Spinal cord (tissue), 10 donors: Measurements from ENCODE around the gene LRRC14B. TPM values are rescaled to one million over a fixed set of nuclear protein-coding genes. Genes with fewer than 3 reads are reported as not detected.

Experiments
- DNase-seq, 6 donors: peaks; one replicate each; pipeline versions ENCODE4 v3.0.0 to v3.0.0-alpha.2; 2013 to 2015; ENCODE audit warnings: low spot score in 6 of 6, low read depth in 4 of 6
- H3K27ac ChIP-seq: one replicate; pipeline ENCODE4 v1.5.1; 2013; ENCODE audit warnings: low read depth, low read length, control low read depth
- H3K27me3 ChIP-seq: one replicate; pipeline ENCODE4 v1.6.1; 2013; ENCODE audit warnings: low read length; ENCODE audit not compliant: control insufficient read depth, insufficient read depth
- H3K36me3 ChIP-seq: one replicate; pipeline ENCODE4 v1.6.1; 2013; ENCODE audit warnings: low read length; ENCODE audit not compliant: control insufficient read depth, insufficient read depth
- H3K4me1 ChIP-seq: one replicate; pipeline ENCODE4 v1.6.1; 2013; ENCODE audit warnings: low read length; ENCODE audit not compliant: control insufficient read depth, insufficient read depth
- H3K4me3 ChIP-seq: one replicate; pipeline ENCODE4 v1.5.1; 2013; ENCODE audit warnings: low read depth, low read length, control low read depth
- H3K9me3 ChIP-seq: one replicate; pipeline ENCODE4 v1.6.1; 2013; ENCODE audit warnings: low read length; ENCODE audit not compliant: control insufficient read depth, insufficient read depth
- WGBS: methylation state at CpG from one replicate; pipeline ENCODE4 v1.1.5; 2013; ENCODE audit warnings: missing lambda C conversion rate; ENCODE audit not compliant: insufficient coverage; 5-methylcytosine and 5-hydroxymethylcytosine counted together
- polyA plus RNA-seq, 2 donors: library from polyadenylated mRNA; unstranded; fragments of 120-200 nt; gene quantifications; one replicate each; pipeline ENCODE4 v1.2.1, GENCODE V29; 2013; ENCODE audit not compliant: insufficient read length in 2 of 2
- total RNA-seq, 2 donors: library from RNA; depleted of rRNA in 1 of 2; stranded (reverse); fragments of 120-200 nt in 1 of 2; fragments of >200 nt in 1 of 2; gene quantifications; one replicate each; pipeline versions ENCODE4 v1.2.3 to v1.2.4, GENCODE V29; 2013 to 2014
- donor health status: healthy.

LRRC14B gene
- total and polyA plus RNA-seq, 4 donors, result 0.39 to 2.7 (median 1.1) TPM

DNA sequence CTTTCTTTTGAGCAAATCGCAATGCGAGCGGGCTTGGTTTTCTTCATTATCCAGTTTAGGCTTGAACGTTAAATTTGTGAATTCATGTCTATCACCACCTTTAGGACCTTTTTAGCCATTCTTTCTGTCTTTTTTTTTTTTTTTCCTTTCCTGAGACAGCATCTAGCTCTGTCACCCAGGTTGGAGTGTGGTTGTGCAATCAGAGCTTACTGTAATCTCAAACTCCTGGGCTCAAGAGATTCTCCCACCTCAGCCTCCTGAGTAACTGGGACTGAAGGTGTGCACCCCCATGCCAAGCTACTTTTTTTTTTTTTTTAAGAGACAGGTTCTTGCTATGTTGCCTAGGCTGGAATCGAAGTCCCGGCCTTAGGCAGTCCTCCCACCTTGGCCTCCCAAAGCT is 39.2 kb upstream of the LRRC14B start:
- Histone ChIP-seq H3K36me3 (peaks cover 34% of the 10 kb centered on the region), H3K4me1 (peaks cover 2% of the 10 kb centered on the region), H3K27me3 (no peaks in the 10 kb centered on the region), H3K9me3 (peaks cover 8% of the 10 kb centered on the region), H3K4me3 (no peak overlapping the region), H3K27ac (no peak overlapping the region)
- WGBS, result 100% methylated on average over 6 of the region's 6 CpGs
- no peak for DNase-seq

DNA sequence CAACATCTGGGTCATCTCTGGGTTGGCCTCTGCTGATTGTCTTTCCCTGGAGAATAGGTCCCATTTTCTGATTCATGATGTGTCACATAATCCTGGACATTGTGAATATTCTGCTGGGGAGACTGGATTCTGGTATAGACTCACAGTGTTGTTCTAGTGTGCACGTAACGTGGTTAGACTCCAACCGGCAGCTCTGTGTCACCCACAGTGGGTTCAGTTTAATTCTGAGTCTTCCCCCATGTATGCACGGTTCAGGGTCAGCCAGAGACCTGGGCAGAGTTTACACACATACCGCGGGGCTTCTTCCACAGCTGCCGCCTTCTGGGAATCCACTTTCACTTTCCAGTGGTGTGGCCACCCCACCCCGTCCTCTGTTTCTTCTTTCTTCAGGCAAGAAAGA is 38.0 kb upstream of the LRRC14B start:
- 94% methylated on average over 7 of the region's 8 CpGs for WGBS
- H3K36me3 ChIP-seq, result peaks cover 44% of the 10 kb centered on the region
- no peak for DNase-seq

DNA sequence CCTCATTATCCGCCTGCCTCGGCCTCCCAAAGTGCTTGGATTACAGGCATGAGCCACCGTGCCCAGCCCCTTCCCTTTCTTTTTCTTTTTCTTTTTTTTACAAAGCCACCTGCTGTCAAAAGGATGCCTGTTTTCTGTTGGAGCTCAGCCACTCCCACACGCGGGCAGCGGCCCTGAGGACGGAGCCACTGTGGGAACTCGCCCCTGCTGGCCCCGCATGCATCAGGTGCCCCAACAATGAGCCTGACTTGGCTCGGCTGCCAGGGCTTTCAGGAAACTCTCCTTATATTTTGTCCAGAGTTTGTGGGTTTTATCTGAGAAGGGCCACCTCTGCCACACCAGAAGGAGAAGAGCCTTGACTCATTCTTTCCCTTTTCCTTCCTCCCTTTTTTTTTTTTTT is 37.1 kb upstream of the LRRC14B start:
- no peaks in the 10 kb centered on the region for H3K9me3 ChIP-seq
- no peak overlapping the region for H3K4me3 ChIP-seq
- 64% methylated on average over 8 of the region's 10 CpGs for WGBS
- DNase-seq, result no peak
- no peaks in the 10 kb centered on the region for H3K27me3 ChIP-seq
- H3K27ac ChIP-seq, result no peak overlapping the region
- H3K36me3 ChIP-seq, result peaks cover 52% of the 10 kb centered on the region
- H3K4me1 ChIP-seq, result peaks cover 2% of the 10 kb centered on the region

More for the DNA sequence above, 38.0 kb upstream of the LRRC14B start:
- Histone ChIP-seq H3K9me3 (no peaks in the 10 kb centered on the region), H3K27me3 (no peaks in the 10 kb centered on the region), H3K4me1 (peaks cover 2% of the 10 kb centered on the region), H3K4me3 (no peak overlapping the region), H3K27ac (no peak overlapping the region)

DNA sequence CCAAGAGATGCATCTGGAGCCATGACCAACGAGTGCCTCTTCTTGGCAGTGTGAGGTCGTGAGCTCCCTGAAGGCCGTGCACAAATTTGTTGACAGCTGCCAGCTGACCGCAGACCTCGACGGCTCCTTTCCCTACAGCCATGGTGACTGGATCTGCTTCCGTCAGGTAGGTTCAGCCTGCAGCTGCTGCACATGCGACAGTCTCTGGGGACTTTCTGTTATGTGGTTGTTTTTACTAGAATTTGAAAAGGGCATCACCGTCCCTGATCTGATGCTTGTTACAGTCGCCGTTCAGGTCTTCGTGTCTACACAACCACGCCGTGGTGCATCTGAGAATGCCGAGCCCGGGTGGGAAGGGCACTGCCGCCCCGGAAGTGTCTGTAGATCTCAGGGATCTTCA is 36.5 kb upstream of the LRRC14B start:
- H3K4me1 ChIP-seq, result peaks cover 3% of the 10 kb centered on the region
- H3K9me3 ChIP-seq, result no peaks in the 10 kb centered on the region
- no peaks in the 10 kb centered on the region for H3K27me3 ChIP-seq
- no peak overlapping the region for H3K4me3 ChIP-seq
- no peak for DNase-seq
- 89% methylated on average over 18 of the region's 18 CpGs for WGBS
- H3K27ac ChIP-seq, result no peak overlapping the region
- H3K36me3 ChIP-seq, result peaks cover 55% of the 10 kb centered on the region

DNA sequence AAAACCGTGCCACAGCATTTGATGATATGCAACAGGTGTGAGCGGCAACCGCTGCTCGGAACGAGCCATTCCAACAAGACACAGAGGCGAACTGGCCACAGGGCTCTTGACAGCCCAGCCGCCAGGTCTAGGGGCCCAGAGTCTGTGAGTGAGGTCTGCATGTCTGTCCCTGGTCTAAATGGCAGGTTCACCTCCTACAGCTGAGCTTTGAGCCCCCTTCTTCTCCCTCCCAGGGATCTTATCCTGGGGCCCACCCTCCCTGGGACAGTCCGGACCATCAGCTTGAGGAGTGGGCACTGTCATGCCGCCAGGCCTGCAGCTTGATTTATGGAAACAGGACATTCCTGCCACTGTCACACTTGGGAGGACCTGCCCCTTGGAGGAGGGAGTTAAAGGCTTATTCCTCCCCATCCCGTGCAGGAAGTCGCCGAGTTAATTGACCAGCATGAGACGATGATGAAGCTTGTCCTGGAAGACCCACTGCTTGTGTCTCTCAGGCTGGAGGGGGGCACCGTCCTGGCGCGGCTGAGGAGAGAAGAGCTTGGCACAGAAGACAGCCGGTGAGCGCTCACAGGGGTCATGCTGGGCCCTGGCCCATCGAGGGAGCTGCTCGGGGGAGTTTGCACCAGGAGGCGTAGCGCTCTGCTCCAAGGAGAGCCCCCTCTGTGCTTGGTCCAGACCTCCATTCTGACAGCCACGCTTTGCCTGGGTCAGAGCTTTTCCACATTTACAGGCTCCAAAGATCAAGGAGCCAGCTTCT is 35.5 kb upstream of the LRRC14B start:
- H3K9me3 ChIP-seq, result no peaks in the 10 kb centered on the region
- no peak overlapping the region for H3K27ac ChIP-seq
- peaks cover 5% of the 10 kb centered on the region for H3K4me1 ChIP-seq
- DNase-seq, result no peak
- H3K4me3 ChIP-seq, result no peak overlapping the region
- H3K36me3 ChIP-seq, result peaks cover 64% of the 10 kb centered on the region
- 80% methylated on average over 22 of the region's 23 CpGs for WGBS
- no peaks in the 10 kb centered on the region for H3K27me3 ChIP-seq

DNA sequence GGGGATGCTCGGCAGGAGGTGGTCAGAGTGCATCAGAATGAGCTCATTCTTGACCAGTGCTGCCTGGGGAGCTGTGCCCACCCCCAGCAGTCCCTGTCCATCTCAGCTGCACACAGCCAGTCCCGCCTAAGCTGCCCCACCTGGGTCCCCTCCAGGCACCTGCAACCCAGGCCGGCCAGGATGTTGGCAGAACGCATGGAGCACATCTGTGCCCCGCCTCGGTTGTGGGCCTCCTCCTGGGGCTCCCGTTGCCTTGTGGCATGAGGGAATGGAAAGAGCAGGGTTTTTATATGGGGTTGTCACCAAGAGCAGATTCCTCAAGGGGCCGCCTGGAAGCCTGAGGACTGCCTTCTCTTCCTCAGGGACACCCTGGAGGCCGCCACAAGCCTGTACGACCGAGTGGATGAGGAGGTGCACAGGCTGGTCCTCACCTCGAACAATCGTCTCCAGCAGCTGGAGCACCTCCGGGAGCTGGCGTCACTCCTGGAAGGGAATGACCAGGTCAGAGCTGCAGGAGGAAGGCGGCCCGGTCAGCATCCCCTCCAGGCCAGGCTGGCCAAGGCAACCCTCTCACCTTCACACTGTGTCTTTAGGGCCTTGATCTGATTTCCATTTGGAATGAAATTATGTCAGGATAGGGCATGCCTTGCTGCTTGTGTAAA is 34.8 kb upstream of the LRRC14B start:
- Histone ChIP-seq H3K4me3 (no peak overlapping the region), H3K36me3 (peaks cover 70% of the 10 kb centered on the region), H3K9me3 (no peaks in the 10 kb centered on the region), H3K4me1 (peaks cover 5% of the 10 kb centered on the region), H3K27me3 (no peaks in the 10 kb centered on the region), H3K27ac (no peak overlapping the region)
- no peak for DNase-seq
- WGBS, result 86% methylated on average over 15 of the region's 17 CpGs

DNA sequence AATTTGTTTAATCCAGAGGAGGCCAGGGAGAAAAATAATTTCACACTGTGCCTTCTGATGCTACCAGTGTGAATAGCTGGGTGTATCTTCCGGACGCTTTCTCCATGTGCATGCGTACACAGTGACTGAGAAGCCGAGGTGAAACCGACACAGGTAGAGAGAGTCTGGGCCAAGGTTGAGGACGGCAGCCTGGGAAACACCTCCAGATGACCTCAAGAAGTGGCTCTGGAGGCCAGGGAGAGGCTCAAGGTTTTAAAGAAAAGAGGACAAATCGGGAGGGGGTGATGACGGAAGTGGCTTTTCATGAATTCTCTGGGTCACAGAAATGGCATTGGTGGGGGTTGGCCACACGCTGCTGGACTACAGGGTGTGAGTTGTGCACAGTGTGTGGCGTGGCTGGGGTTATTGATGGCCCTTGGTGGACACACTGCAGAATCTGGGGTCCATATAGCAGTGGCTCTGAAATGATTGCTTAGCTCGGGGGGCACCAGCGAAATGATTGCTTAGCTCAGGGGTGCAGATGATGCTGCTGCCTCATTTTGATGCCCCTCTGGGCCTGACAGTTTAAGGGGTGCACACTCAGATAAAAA is 34.1 kb upstream of the LRRC14B start:
- WGBS, result 95% methylated on average over 12 of the region's 12 CpGs
- Histone ChIP-seq H3K27ac (no peak overlapping the region), H3K36me3 (peaks cover 77% of the 10 kb centered on the region), H3K9me3 (no peaks in the 10 kb centered on the region), H3K4me1 (peaks cover 5% of the 10 kb centered on the region), H3K4me3 (no peak overlapping the region), H3K27me3 (no peaks in the 10 kb centered on the region)
- no peak for DNase-seq

DNA sequence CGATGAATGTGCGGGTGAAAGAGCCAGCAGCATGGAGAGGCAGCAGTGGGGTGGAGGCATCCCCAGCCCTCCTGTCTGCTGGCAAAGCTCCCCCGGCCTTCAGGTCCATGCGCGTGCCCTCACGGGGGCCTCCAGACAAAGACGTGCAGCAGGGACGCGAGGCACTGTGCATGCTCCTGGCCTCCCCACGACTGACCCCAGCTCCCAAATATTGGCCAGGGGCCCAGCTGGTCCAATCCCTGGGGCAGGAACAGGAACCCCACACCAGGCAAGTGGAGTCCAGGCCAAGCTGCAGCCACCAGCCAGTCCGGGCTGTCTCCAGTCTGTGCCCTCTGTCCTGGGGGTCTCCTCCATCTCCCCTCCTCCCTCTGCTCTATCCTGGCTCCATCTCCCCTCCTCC is 33.5 kb upstream of the LRRC14B start:
- Histone ChIP-seq H3K36me3 (peaks cover 83% of the 10 kb centered on the region), H3K27ac (no peak overlapping the region), H3K9me3 (no peaks in the 10 kb centered on the region), H3K4me3 (no peak overlapping the region), H3K27me3 (no peaks in the 10 kb centered on the region), H3K4me1 (peaks cover 5% of the 10 kb centered on the region)
- WGBS, result 85% methylated on average over 11 of the region's 11 CpGs
- DNase-seq, result no peak

DNA sequence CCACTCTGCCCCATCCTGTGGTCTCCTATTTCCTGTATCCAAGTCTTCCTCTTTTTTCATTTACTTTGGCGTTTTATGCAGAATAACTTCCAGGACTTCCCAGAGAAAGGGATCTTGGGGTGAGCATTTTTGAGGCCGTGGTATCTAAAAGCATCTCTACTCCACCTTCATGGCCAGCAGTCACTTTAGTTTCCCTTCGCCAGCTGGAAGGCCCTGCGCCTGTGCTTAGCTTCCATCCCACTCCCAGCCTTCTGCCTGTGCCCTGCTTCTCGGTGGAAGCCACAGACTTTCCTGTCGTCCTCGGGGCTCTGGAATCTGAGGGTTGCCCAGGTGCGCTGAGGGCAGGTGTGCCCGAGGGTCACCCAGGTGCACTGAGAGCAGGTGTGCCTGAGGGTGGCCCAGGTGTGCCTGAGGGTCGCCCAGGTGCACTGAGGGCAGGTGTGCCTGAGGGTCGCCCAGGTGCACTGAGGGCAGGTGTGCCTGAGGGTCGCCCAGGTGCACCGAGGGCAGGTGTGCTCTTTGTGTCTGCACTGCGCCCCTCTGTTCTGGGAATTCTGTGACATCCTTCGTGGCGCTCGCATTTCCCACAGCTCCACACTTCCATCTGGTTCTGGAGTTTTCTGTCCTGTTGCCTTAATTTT is 32.4 kb upstream of the LRRC14B start:
- Histone ChIP-seq H3K9me3 (no peaks in the 10 kb centered on the region), H3K36me3 (peaks cover 86% of the 10 kb centered on the region), H3K4me1 (peaks cover 5% of the 10 kb centered on the region), H3K27ac (no peak overlapping the region), H3K4me3 (no peak overlapping the region), H3K27me3 (no peaks in the 10 kb centered on the region)
- DNase-seq, result no peak
- 89% methylated on average over 15 of the region's 17 CpGs for WGBS
